Hematopoietic multipotent progenitor cell treated with erythropoietin and hydrocortisone succinate and interleukin-3 and kit ligand, for 8 days (in vitro differentiated cells): ENCODE data around the gene LKAAEAR1.

Experiments
- DNase-seq: peaks from one replicate; pipeline ENCODE4 v3.0.0-alpha.2; 2015

Gene LKAAEAR1

GRCh38 chr20:64033981-64034493, 50.2 kb downstream of the LKAAEAR1 start:
- DNase-seq: no peak
